Left ventricle myocardium inferior (tissue), 1 donor: Measurements from ENCODE around the gene MYH11. TPM values are rescaled to one million over a fixed set of nuclear protein-coding genes. Genes with fewer than 3 reads are reported as not detected.
A peak's percentile ranks its signal among the peaks of the same experiment; 100 is the strongest.

Source experiments
- DNase-seq: peaks from one replicate; pipeline ENCODE4 v3.0.0-alpha.2; 2020
- H3K27ac ChIP-seq: fragments of 200-600 bp; replicated peaks from 2 replicates; pipeline ENCODE4 v1.8.0; 2021
- H3K27me3 ChIP-seq: fragments of 200-600 bp; 2 replicates; pipeline ENCODE4 v1.8.0; 2021; ENCODE audit warnings: low read depth
- H3K36me3 ChIP-seq: fragments of 200-600 bp; 2 replicates; pipeline ENCODE4 v1.8.0; 2021
- H3K4me1 ChIP-seq: fragments of 200-600 bp; 2 replicates; pipeline ENCODE4 v1.8.0; 2021
- H3K4me3 ChIP-seq: fragments of 200-600 bp; 2 replicates; pipeline ENCODE4 v1.8.0; 2021; ENCODE audit warnings: mild to moderate bottlenecking, moderate library complexity
- H3K9me3 ChIP-seq: fragments of 200-600 bp; replicated peaks from 2 replicates; pipeline ENCODE4 v1.8.0; 2021
- CTCF ChIP-seq: fragments of 200-600 bp; IDR thresholded peaks from 2 replicates; pipeline ENCODE4 v1.8.0; 2021; ENCODE audit warnings: antibody characterized with exemption, mild to moderate bottlenecking, borderline replicate concordance
- intact Hi-C: fragments of 100-400 bp; cut with micrococcal nuclease; formaldehyde crosslinking; loops from one replicate; pipeline ENCODE4 v1.11.0; 2022
- total RNA-seq: library from RNA; stranded (reverse); fragmentation: NEBNext Ultra II Directional; extraction: Animal tissue kit (Norgen Biotek cat#: 25700); gene quantifications from one replicate; pipeline ENCODE4 v1.2.1, GENCODE V29; 2021
- donor health status: DM: no; HTN: yes; CAD: no; lungs with severe emphysema.

Gene MYH11
- total RNA-seq, 1 donor from 2014 or later, result 15.6 TPM

- Histone ChIP-seq H3K4me3 (no peak overlapping the region), H3K36me3 (no peaks in the 10 kb centered on the region), H3K9me3 (peaks cover 6% of the 10 kb centered on the region), H3K27ac (no peak overlapping the region), H3K4me1 (peaks cover 14% of the 10 kb centered on the region), H3K27me3 (peaks cover 28% of the 10 kb centered on the region)
- intact Hi-C loops, result no loop called here
- no peak for TF ChIP-seq CTCF
- DNase-seq, result no peak
These were observed 84.1 kb downstream of the MYH11 start for GRCh38 chr16:15772579-15773293.

DNA sequence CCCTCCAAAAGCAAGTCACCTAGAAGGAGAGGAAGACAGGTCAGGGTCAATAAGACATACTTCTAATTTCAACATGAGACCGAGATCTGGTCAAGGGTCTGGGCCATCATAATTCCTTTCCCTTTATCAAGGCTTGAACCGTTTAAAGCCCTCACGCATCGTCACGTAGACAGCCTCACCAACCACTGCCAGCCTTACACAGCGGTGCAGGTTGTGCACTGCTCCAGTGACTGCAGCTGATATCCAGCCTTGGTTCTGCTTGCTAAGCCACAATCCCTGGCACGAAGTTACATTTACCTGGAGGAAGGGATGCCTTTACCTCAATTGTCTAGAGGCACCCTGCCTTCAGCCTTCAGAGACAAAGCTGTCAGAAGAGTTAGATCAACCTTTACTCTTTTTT lies 85.1 kb downstream of the MYH11 start:
- peaks cover 20% of the 10 kb centered on the region for H3K27me3 ChIP-seq
- H3K36me3 ChIP-seq, result no peaks in the 10 kb centered on the region
- DNase-seq, result no peak
- H3K4me1 ChIP-seq, result peaks cover 14% of the 10 kb centered on the region
- H3K27ac ChIP-seq, result no peak overlapping the region
- TF ChIP-seq CTCF, result no peak
- intact Hi-C loops, result no loop called here
- H3K4me3 ChIP-seq, result no peak overlapping the region
- H3K9me3 ChIP-seq, result peaks cover 6% of the 10 kb centered on the region

- no peak for TF ChIP-seq CTCF
- H3K36me3 ChIP-seq, result no peaks in the 10 kb centered on the region
- no peak overlapping the region for H3K4me3 ChIP-seq
- H3K9me3 ChIP-seq, result peaks cover 6% of the 10 kb centered on the region
- no peak for DNase-seq
- H3K27me3 ChIP-seq, result peaks cover 12% of the 10 kb centered on the region
- peak overlapping the region; percentile 46 for H3K27ac ChIP-seq
- intact Hi-C loops, result no loop called here
- peaks cover 14% of the 10 kb centered on the region for H3K4me1 ChIP-seq
These were observed 86.3 kb downstream of the MYH11 start for GRCh38 chr16:15770512-15770911.

GRCh38 chr16:15770107-15770506 lies 86.7 kb downstream of the MYH11 start:
- Histone ChIP-seq H3K9me3 (peaks cover 6% of the 10 kb centered on the region), H3K27me3 (peaks cover 12% of the 10 kb centered on the region), H3K27ac (peak overlapping the region; percentile 46), H3K4me1 (peaks cover 14% of the 10 kb centered on the region), H3K36me3 (no peaks in the 10 kb centered on the region), H3K4me3 (no peak overlapping the region)
- intact Hi-C loops, result no loop called here
- no peak for TF ChIP-seq CTCF
- no peak for DNase-seq

GRCh38 chr16:15769239-15769638 lies 87.6 kb downstream of the MYH11 start:
- no peak for TF ChIP-seq CTCF
- H3K36me3 ChIP-seq, result no peaks in the 10 kb centered on the region
- intact Hi-C loops, result loop anchor here (5.0 kb wide), 1 partner anchor 58 kb away; no protein-coding TSS in a partner anchor

More at GRCh38 chr16:15769239-15769638, 87.6 kb downstream of the MYH11 start:
- Histone ChIP-seq H3K27me3 (peaks cover 12% of the 10 kb centered on the region), H3K27ac (peak overlapping the region; percentile 46), H3K9me3 (peaks cover 6% of the 10 kb centered on the region), H3K4me1 (peaks cover 14% of the 10 kb centered on the region), H3K4me3 (no peak overlapping the region)
- DNase-seq, result no peak
